HepG2 (cell line): Measurements from ENCODE around the gene COMT. TPM values are rescaled to one million over a fixed set of nuclear protein-coding genes. Genes with fewer than 3 reads are reported as not detected.

Experiments used
- ADNP ChIP-seq: sonication (generic); formaldehyde crosslinking; IDR thresholded peaks from 2 replicates; pipeline ENCODE4 v1.4.0; 2020; ENCODE audit warnings: missing genetic modification reagents
- MIXL1 ChIP-seq: IDR thresholded peaks from 2 replicates; pipeline ENCODE4 v1.6.1; 2016
- NBN ChIP-seq: fragments of 450-650 bp; conservative IDR thresholded peaks from 2 replicates; pipeline ENCODE4 v1.6.1; 2017
- POLR2A ChIP-seq, 2 experiments: IDR thresholded peaks; 2 replicates each; pipeline ENCODE4 v1.6.1; 2011; ENCODE audit warnings: low read depth in 2 of 2, low read length in 2 of 2, mild to moderate bottlenecking in 1 of 2, moderate library complexity in 1 of 2; ENCODE audit not compliant: insufficient read depth in 1 of 2
- SP2 ChIP-seq: sonication (generic); formaldehyde crosslinking; IDR thresholded peaks from 2 replicates; pipeline ENCODE4 v1.5.1; 2020; ENCODE audit warnings: mild to moderate bottlenecking, missing genetic modification reagents
- TSC22D2 ChIP-seq: sonication (generic); formaldehyde crosslinking; IDR thresholded peaks from 2 replicates; pipeline ENCODE4 v1.5.1; 2020; ENCODE audit warnings: missing genetic modification reagents, mild to moderate bottlenecking, borderline replicate concordance
- XRCC5 ChIP-seq: fragments of 200-400 bp; formaldehyde crosslinking; optimal IDR thresholded peaks from 2 replicates; pipeline ENCODE3; 2017; ENCODE audit warnings: mild to moderate bottlenecking, low read length
- ZKSCAN8 ChIP-seq: IDR thresholded peaks from 2 replicates; pipeline ENCODE4 v1.6.1; 2016; ENCODE audit warnings: borderline replicate concordance, missing genetic modification reagents, missing compliant biosample characterization
- ZNF550 ChIP-seq: sonication (generic); formaldehyde crosslinking; IDR thresholded peaks from 2 replicates; pipeline ENCODE4 v1.4.0; 2020; ENCODE audit warnings: mild to moderate bottlenecking, missing genetic modification reagents, borderline replicate concordance
- ZSCAN20 ChIP-seq: sonication (generic); formaldehyde crosslinking; IDR thresholded peaks from 2 replicates; pipeline ENCODE4 v1.4.0; 2020; ENCODE audit warnings: missing genetic modification reagents, mild to moderate bottlenecking, borderline replicate concordance
- polyA plus RNA-seq, 8 experiments: library from polyadenylated mRNA; depleted of rRNA in 3 of 8; stranded (reverse) in 7 of 8; unstranded in 1 of 8; fragments of >200 nt; fragmentation: Illumina TruSeq in 4 of 8; extraction: Trizol in 4 of 8; gene quantifications; 2 replicates each; pipeline versions ENCODE4 v1.2.1 to v1.2.3, GENCODE V29; 2011 to 2016; ENCODE audit warnings: low read depth in 4 of 8, missing spikeins in 1 of 8, mixed read lengths in 1 of 8; ENCODE audit not compliant: insufficient read depth in 1 of 8
- total RNA-seq, 5 experiments: library from RNA; depleted of rRNA; stranded (reverse); fragments of >200 nt; fragmentation: Illumina TruSeq; extraction: Trizol; gene quantifications; 2 replicates each; pipeline ENCODE4 v1.2.3, GENCODE V29; 2016; ENCODE audit warnings: low read depth in 1 of 5
- TF ChIP-seq, protein P1 (sequence below): sonication (generic); formaldehyde crosslinking; IDR thresholded peaks from 2 replicates; pipeline ENCODE4 v1.5.1; 2020; ENCODE audit warnings: mild to moderate bottlenecking, missing genetic modification reagents
- TF ChIP-seq, protein P2 (sequence below): sonication (generic); formaldehyde crosslinking; IDR thresholded peaks from 2 replicates; pipeline ENCODE4 v1.5.0; 2020; ENCODE audit warnings: missing genetic modification reagents, mild to moderate bottlenecking, borderline replicate concordance
- TF ChIP-seq, protein P3 (sequence below): IDR thresholded peaks from 2 replicates; pipeline ENCODE4 v1.6.1; 2016; ENCODE audit warnings: missing biosample characterization, missing genetic modification reagents, low read depth
- TF ChIP-seq, protein P4 (sequence below): sonication (generic); formaldehyde crosslinking; IDR thresholded peaks from one replicate; pipeline ENCODE4 v1.5.1; 2020; ENCODE audit warnings: mild to moderate bottlenecking, missing genetic modification reagents; ENCODE audit errors: not compliant biosample characterization
- TF ChIP-seq, protein P5 (sequence below): IDR thresholded peaks from 2 replicates; pipeline ENCODE4 v1.6.1; 2016; ENCODE audit warnings: mild to moderate bottlenecking, missing biosample characterization, missing genetic modification reagents

Gene COMT
- total and polyA plus RNA-seq, 2 of the 13 experiments (the other 11 are each of a cell fraction or from before 2014, with no cell fraction given), result 156 to 162 TPM

DNA sequence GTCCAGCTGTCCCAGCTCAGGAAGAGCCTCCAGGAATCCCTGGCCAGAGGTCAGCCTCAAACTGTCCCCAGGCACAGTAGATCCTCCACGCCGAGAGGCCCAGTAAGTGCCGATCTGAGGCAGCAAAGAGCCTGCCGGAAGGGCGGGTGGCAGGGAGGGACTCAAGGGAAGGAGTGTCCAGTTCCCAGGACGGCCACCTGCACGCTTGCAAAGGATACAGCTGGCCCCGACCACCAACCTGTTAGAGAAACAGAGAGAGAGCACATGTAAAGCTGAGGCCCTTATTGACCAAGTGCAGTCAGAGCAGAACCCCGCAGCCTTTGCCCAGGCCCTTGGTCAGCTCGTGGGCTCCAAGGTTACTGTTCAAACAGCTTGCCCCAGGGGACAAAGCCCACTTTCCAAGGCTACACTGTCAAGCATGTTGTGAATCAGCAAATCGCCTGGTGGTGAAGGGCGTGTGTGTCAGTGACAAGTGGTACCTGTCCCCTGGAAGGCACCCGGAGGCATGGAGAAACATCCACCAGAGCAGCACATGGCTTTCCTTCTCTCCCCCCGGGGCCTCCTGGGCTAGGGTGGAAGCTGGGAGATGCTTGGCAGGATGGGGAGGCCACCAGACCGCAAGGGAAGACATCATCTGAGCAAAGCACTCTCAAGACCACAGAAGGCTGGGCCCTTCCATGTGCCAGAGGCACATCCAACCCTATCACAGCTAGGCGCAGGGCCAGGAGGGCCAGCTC is 42.6 kb upstream of the COMT start (continued):
- TF ChIP-seq, protein P1, sequence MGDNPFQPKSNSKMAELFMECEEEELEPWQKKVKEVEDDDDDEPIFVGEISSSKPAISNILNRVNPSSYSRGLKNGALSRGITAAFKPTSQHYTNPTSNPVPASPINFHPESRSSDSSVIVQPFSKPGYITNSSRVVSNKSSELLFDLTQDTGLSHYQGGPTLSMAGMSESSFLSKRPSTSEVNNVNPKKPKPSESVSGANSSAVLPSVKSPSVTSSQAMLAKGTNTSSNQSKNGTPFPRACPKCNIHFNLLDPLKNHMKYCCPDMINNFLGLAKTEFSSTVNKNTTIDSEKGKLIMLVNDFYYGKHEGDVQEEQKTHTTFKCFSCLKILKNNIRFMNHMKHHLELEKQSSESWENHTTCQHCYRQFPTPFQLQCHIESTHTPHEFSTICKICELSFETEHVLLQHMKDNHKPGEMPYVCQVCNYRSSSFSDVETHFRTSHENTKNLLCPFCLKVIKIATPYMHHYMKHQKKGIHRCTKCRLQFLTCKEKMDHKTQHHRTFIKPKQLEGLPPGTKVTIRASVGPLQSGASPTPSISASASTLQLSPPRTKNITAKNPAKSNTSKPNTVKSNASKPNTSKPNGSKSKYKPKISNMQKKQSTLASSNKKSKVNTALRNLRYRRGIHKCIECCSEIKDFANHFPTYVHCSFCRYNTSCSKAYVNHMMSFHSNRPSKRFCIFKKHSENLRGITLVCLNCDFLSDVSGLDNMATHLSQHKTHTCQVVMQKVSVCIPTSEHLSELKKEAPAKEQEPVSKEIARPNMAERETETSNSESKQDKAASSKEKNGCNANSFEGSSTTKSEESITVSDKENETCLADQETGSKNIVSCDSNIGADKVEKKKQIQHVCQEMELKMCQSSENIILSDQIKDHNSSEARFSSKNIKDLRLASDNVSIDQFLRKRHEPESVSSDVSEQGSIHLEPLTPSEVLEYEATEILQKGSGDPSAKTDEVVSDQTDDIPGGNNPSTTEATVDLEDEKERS (CRISPR knock-in tag), result peak; percentile 83; the same call in 1 of the 2 replicates
- TF ChIP-seq ZKSCAN8 (CRISPR knock-in tag), result 0 out of 2 replicates have a peak, but pooled peaks have one; percentile 27
- TF ChIP-seq, protein P2, sequence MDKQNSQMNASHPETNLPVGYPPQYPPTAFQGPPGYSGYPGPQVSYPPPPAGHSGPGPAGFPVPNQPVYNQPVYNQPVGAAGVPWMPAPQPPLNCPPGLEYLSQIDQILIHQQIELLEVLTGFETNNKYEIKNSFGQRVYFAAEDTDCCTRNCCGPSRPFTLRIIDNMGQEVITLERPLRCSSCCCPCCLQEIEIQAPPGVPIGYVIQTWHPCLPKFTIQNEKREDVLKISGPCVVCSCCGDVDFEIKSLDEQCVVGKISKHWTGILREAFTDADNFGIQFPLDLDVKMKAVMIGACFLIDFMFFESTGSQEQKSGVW (CRISPR knock-in tag), result no peak
- TF ChIP-seq, protein P3, sequence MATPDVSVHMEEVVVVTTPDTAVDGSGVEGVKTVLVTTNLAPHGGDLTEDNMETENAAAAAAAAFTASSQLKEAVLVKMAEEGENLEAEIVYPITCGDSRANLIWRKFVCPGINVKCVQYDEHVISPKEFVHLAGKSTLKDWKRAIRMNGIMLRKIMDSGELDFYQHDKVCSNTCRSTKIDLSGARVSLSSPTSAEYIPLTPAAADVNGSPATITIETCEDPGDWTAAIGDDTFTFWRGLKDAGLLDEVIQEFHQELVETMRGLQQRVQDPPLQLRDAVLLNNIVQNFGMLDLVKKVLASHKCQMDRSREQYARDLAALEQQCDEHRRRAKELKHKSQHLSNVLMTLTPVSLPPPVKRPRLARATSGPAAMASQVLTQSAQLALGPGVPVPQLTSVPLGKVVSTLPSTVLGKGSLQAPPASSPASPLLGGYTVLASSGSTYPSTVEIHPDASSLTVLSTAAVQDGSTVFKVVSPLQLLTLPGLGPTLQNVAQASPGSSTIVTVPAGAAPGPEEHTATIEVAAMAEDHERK (CRISPR knock-in tag), result no peak
- TF ChIP-seq SP2 (CRISPR knock-in tag), result no peak
- TF ChIP-seq, protein P4, sequence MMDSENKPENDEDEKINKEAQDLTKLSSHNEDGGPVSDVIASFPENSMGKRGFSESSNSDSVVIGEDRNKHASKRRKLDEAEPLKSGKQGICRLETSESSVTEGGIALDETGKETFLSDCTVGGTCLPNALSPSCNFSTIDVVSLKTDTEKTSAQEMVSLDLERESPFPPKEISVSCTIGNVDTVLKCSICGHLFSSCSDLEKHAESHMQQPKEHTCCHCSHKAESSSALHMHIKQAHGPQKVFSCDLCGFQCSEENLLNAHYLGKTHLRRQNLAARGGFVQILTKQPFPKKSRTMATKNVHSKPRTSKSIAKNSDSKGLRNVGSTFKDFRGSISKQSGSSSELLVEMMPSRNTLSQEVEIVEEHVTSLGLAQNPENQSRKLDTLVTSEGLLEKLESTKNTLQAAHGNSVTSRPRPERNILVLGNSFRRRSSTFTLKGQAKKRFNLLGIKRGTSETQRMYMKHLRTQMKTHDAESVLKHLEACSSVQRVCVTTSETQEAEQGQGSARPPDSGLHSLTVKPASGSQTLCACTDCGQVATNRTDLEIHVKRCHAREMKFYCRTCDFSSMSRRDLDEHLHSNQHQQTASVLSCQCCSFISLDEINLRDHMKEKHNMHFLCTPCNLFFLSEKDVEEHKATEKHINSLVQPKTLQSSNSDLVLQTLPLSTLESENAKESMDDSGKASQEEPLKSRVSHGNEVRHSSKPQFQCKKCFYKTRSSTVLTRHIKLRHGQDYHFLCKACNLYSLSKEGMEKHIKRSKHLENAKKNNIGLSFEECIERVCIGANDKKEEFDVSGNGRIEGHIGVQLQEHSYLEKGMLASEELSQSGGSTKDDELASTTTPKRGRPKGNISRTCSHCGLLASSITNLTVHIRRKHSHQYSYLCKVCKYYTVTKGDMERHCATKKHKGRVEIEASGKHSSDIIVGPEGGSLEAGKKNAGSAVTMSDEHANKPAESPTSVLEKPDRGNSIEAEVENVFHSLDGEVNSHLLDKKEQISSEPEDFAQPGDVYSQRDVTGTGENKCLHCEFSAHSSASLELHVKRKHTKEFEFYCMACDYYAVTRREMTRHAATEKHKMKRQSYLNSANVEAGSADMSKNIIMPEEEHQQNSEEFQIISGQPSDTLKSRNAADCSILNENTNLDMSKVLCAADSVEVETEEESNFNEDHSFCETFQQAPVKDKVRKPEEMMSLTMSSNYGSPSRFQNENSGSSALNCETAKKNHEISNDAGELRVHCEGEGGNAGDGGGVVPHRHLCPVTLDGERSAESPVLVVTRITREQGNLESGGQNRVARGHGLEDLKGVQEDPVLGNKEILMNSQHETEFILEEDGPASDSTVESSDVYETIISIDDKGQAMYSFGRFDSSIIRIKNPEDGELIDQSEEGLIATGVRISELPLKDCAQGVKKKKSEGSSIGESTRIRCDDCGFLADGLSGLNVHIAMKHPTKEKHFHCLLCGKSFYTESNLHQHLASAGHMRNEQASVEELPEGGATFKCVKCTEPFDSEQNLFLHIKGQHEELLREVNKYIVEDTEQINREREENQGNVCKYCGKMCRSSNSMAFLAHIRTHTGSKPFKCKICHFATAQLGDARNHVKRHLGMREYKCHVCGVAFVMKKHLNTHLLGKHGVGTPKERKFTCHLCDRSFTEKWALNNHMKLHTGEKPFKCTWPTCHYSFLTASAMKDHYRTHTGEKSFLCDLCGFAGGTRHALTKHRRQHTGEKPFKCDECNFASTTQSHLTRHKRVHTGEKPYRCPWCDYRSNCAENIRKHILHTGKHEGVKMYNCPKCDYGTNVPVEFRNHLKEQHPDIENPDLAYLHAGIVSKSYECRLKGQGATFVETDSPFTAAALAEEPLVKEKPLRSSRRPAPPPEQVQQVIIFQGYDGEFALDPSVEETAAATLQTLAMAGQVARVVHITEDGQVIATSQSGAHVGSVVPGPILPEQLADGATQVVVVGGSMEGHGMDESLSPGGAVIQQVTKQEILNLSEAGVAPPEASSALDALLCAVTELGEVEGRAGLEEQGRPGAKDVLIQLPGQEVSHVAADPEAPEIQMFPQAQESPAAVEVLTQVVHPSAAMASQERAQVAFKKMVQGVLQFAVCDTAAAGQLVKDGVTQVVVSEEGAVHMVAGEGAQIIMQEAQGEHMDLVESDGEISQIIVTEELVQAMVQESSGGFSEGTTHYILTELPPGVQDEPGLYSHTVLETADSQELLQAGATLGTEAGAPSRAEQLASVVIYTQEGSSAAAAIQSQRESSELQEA (CRISPR knock-in tag), result no peak
- no peak for TF ChIP-seq POLR2A (IDR thresholded peaks at IDR 0.05; ENCODE audit: insufficient read depth in 1 of 2, low read depth in 2 of 2, low read length in 2 of 2)
- TF ChIP-seq NBN, result no peak
- TF ChIP-seq XRCC5, result no peak
- peak; percentile 22; the same call in 1 of the 2 replicates for TF ChIP-seq TSC22D2 (CRISPR knock-in tag)
- TF ChIP-seq ZNF550 (CRISPR knock-in tag), result no peak
- TF ChIP-seq, protein P5, sequence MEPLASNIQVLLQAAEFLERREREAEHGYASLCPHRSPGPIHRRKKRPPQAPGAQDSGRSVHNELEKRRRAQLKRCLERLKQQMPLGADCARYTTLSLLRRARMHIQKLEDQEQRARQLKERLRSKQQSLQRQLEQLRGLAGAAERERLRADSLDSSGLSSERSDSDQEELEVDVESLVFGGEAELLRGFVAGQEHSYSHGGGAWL (CRISPR knock-in tag), result no peak
- TF ChIP-seq ADNP (CRISPR knock-in tag), result no peak
- no peak for TF ChIP-seq MIXL1
- no peak for TF ChIP-seq ZSCAN20 (CRISPR knock-in tag)
